Immature natural killer cell (primary cell): ENCODE data around the gene MALAT1. TPM values are rescaled to one million over a fixed set of nuclear protein-coding genes. Genes with fewer than 3 reads are reported as not detected.

Experiments used
- DNase-seq, 3 donors: peaks; one replicate each; pipeline ENCODE4 v3.0.0; 2022; ENCODE audit warnings: mixed read lengths in 1 of 3
- H3K27ac Mint-ChIP-seq, 6 donors: one replicate each; pipeline ENCODE4 v1.8.0; 2020; ENCODE audit warnings: mixed read lengths in 6 of 6, mild to moderate bottlenecking in 5 of 6, inconsistent platforms in 4 of 6, moderate library complexity in 3 of 6
- H3K27me3 Mint-ChIP-seq, 3 donors: one replicate each; pipeline ENCODE4 v1.8.0; 2020 to 2021; ENCODE audit warnings: low read depth in 3 of 3, mild to moderate bottlenecking in 3 of 3, mixed read lengths in 3 of 3, moderate library complexity in 3 of 3, inconsistent platforms in 1 of 3
- H3K36me3 Mint-ChIP-seq, 3 donors: one replicate each; pipeline ENCODE4 v1.8.0; 2020; ENCODE audit warnings: mixed read lengths in 3 of 3, inconsistent platforms in 2 of 3, mild to moderate bottlenecking in 2 of 3
- H3K4me1 Mint-ChIP-seq, 2 donors: one replicate each; pipeline ENCODE4 v1.8.0; 2020; ENCODE audit warnings: inconsistent platforms in 2 of 2, mild to moderate bottlenecking in 2 of 2, mixed read lengths in 2 of 2, moderate library complexity in 1 of 2
- H3K4me3 Mint-ChIP-seq, 5 donors: one replicate each; pipeline ENCODE4 v1.8.0; 2020; ENCODE audit warnings: mild to moderate bottlenecking in 5 of 5, mixed read lengths in 5 of 5, inconsistent platforms in 3 of 5, moderate library complexity in 3 of 5
- H3K9me3 Mint-ChIP-seq, 6 donors: one replicate each; pipeline ENCODE4 v1.8.0; 2020; ENCODE audit warnings: mild to moderate bottlenecking in 6 of 6, mixed read lengths in 6 of 6, inconsistent platforms in 4 of 6, moderate library complexity in 3 of 6
- polyA plus RNA-seq, 3 donors: library from polyadenylated mRNA; unstranded; fragments of 300-500 nt; fragmentation: Illumina TruSeq; gene quantifications; one replicate each; pipeline ENCODE4 v1.2.3, GENCODE V29; 2021

Gene MALAT1
- polyA plus RNA-seq, 3 donors from 2014 or later: 1,459 to 3,517 (median 2,451) TPM

DNA sequence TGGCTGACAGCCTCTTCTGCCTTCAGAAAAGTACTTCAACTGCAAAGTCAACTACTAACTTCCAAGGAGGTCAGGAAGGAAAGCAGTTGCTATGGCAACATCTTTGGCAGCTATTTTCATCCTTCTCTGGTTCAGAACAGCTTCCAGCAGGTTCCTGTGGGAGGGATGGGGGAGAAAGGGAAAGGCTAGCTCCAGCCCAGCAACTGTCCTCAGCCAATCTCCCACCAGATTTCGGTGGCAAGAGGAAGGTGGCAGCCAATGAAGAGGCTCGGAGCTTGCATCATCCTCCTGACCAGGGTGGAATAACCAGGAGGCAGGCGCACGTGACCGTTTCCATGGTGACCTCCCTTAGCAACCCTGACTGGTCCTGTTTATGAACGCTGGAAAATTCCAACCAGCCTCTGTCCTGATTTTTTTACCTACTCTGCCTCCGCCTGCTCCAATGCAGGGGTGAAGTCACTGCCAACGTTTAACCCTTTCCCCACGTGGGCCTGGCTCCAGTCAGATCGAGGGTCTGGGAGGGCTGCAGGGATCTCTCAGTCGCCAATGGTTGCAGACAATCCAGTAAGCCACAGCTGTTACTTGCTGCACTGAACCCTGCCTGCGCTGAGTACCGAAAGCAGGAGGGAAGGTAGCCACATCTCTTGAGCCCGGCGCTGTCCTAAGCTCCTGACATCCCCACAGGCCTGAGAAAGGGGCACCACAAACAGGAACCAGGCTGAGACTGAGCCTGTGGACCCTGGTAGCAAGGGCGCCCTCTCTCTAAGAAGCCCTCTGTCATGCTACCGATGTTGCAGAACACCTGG, 11.2 kb upstream of the MALAT1 start:
- Mint-ChIP-seq H3K27me3 (peaks cover 2 to 5% (median 2%) of the 10 kb centered on the region in 3 donors), H3K4me3 (peak overlapping the region in 1 of 5 donors; percentile 17), H3K4me1 (peaks cover 5% of the 10 kb centered on the region in 2 donors), H3K9me3 (no peaks in the 10 kb centered on the region), H3K36me3 (no peaks in the 10 kb centered on the region), H3K27ac (peak overlapping the region in 2 of 6 donors; percentile 11 to 53)
- peak in 1 of 3 donors; percentile 27 for DNase-seq

GRCh38 chr11:65488273-65489034, 10.4 kb upstream of the MALAT1 start:
- Mint-ChIP-seq H3K4me3 (no peak overlapping the region), H3K4me1 (peaks cover 5% of the 10 kb centered on the region in 2 donors), H3K27me3 (peaks cover 2 to 5% (median 2%) of the 10 kb centered on the region in 3 donors), H3K27ac (peak overlapping the region in 1 of 6 donors; percentile 62), H3K9me3 (no peaks in the 10 kb centered on the region), H3K36me3 (no peaks in the 10 kb centered on the region)
- DNase-seq: no peak

DNA sequence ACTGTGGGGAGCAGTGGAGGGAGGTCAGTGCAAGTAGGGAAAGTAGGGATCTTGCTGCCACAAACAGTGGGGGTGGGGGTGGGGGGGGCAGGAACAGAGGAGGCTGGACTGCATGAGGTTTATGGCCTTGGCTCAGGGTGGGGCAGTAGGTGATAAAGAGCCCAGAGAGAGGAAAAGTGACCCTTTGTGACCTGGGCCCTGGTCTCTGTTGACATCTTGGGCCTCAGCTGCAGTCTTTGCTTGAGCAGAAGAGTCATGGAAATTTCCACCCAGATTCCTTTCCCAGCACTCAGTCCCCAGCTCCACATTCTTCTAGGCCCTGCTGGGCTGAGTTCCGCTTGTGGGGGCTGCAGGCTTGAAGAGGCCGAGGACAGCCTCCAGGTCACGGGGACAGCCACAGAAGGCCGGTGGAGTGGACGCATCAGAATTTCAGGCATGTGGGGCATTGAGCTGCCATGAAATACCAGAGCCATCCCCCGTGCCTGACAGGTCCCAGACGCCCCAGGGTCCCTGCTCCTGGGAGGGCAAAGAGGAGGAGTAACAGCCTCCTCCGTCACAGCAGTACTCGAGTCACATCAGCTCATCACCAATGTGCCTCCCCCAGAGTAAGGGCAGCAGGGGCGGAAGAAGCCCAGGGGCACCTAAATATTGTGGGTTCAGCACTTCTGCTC, 9.7 kb upstream of the MALAT1 start:
- H3K4me3 Mint-ChIP-seq: no peak overlapping the region
- H3K9me3 Mint-ChIP-seq: no peaks in the 10 kb centered on the region
- H3K36me3 Mint-ChIP-seq: no peaks in the 10 kb centered on the region
- H3K27me3 Mint-ChIP-seq: peaks cover under 1 to 2% (median 2%) of the 10 kb centered on the region in 3 donors
- peaks cover 5% of the 10 kb centered on the region in 2 donors for H3K4me1 Mint-ChIP-seq
- DNase-seq: no peak
- no peak overlapping the region for H3K27ac Mint-ChIP-seq

- H3K36me3 Mint-ChIP-seq: no peaks in the 10 kb centered on the region
- peaks cover 5% of the 10 kb centered on the region in 2 donors for H3K4me1 Mint-ChIP-seq
- H3K27me3 Mint-ChIP-seq: peaks cover 0 to 2% (median 2%) of the 10 kb centered on the region in 3 donors
- H3K4me3 Mint-ChIP-seq: no peak overlapping the region
- no peak for DNase-seq
- H3K9me3 Mint-ChIP-seq: no peaks in the 10 kb centered on the region
- no peak overlapping the region for H3K27ac Mint-ChIP-seq
Measured at GRCh38 chr11:65489706-65490320, 9.0 kb upstream of the MALAT1 start.

- Mint-ChIP-seq H3K27me3 (peaks cover 0 to 2% (median 2%) of the 10 kb centered on the region in 3 donors), H3K27ac (no peak overlapping the region), H3K36me3 (no peaks in the 10 kb centered on the region), H3K4me3 (no peak overlapping the region), H3K9me3 (no peaks in the 10 kb centered on the region), H3K4me1 (peaks cover 7% of the 10 kb centered on the region in 2 donors)
- no peak for DNase-seq
Measured at GRCh38 chr11:65491163-65491465, 7.7 kb upstream of the MALAT1 start.

GRCh38 chr11:65491614-65492386, 7.0 kb upstream of the MALAT1 start:
- no peak for DNase-seq
- Mint-ChIP-seq H3K27ac (no peak overlapping the region), H3K4me3 (no peak overlapping the region), H3K9me3 (no peaks in the 10 kb centered on the region), H3K4me1 (peaks cover 14% of the 10 kb centered on the region in 2 donors), H3K36me3 (no peaks in the 10 kb centered on the region), H3K27me3 (peaks cover 0 to 5% (median 0%) of the 10 kb centered on the region in 3 donors)

DNA sequence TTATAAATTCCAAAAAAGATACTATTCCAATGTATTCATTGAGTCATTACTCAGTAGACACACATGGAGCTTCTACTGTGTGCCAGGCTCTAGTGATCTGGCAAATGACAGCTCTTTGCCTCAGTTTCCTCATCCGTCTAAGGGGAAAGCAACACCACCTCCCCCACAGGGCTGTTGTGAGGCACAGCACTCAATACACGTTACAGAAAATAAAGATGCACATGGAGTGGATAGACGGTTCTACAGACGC, 6.5 kb upstream of the MALAT1 start:
- Mint-ChIP-seq H3K4me1 (peaks cover 19% of the 10 kb centered on the region in 2 donors), H3K27ac (no peak overlapping the region), H3K4me3 (no peak overlapping the region), H3K27me3 (peaks cover 0 to 5% (median 5%) of the 10 kb centered on the region in 3 donors), H3K36me3 (no peaks in the 10 kb centered on the region), H3K9me3 (no peaks in the 10 kb centered on the region)
- DNase-seq: no peak

DNA sequence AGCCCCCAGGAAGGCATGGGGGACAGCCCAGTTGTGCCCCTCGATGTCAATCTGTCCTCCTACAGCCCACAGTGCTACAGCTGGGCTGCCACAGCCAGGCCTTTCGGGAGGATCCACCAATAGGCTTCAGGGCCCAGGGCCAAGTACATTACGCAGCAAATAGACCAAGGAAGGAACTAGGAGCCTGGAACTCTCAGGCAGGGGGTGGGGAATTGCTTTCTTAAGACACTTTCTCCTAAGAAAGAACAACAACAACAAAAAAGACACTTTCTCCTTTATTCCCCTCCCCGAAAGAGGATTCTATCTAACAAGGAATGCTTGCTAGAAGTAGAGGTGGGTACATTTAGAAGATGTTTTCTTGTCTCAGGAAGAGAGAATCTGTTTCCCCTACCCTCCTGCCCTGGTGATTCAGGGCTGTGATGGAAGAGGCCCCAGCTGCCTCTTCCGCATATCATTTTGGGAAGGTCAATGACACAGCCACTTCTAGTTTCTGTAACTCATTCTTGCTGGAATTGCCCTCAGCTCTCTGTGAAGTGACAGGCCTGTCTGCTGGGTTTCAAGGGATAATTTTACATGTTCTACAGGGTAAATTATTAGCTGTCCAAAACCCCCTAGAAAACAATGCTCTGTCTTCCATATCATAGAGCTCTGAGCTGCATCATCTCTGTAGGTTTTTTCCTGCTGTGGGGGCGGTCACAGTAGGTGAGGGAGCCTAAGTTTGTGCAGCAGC, 6.0 kb upstream of the MALAT1 start:
- Mint-ChIP-seq H3K4me3 (no peak overlapping the region), H3K36me3 (no peaks in the 10 kb centered on the region), H3K27me3 (peaks cover 0 to 6% (median 5%) of the 10 kb centered on the region in 3 donors), H3K9me3 (no peaks in the 10 kb centered on the region), H3K27ac (peak overlapping the region in 2 of 6 donors; percentile 49 to 65), H3K4me1 (peaks cover 16 to 17% of the 10 kb centered on the region in 2 donors)
- no peak for DNase-seq

DNA sequence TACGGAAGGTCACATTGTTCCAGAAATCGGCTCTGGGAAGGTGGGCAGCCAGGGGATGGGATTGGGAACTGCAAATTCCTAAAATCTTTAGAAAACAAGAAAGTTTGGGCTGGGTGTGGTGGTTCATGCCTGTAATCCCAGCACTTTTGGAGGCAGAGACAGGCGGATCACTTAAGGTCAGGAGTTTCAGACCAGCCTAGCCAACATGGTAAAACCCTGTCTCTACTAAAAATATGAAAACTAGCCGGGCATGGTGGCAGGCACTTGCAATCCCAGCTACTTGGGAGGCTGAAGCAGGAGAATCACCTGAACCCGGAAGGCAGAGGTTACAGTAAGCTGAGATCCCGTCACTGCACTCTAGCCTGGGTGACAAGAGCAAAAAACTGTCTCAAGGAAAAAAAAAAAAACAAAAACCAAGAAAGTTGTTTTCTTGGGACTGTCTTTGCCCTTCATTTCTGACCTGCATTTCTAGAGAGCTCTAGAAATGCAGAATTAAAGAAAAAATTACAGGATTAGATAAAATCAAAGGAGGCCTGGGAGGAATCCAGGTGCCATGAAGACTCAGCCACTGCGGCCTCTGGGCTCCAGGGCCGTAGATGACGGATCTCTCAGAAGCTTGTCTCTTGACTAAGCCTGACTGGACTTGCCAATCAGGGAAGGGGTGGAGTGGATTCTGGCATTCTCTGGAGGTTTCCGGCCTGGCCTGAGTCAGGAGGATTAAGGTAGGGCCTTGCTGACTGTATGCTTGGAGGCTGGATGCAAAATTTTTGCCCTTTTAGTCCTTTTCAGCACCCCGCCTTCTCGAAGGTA, 5.3 kb upstream of the MALAT1 start:
- Mint-ChIP-seq H3K4me3 (no peak overlapping the region), H3K27ac (peak overlapping the region in 1 of 6 donors; percentile 65), H3K36me3 (no peaks in the 10 kb centered on the region), H3K27me3 (peaks cover 0 to 6% (median 5%) of the 10 kb centered on the region in 3 donors), H3K9me3 (no peaks in the 10 kb centered on the region), H3K4me1 (peaks cover 17 to 19% of the 10 kb centered on the region in 2 donors)
- no peak for DNase-seq

GRCh38 chr11:65496304-65497140, 2.3 kb upstream of the MALAT1 start:
- no peak for DNase-seq
- Mint-ChIP-seq H3K4me3 (no peak overlapping the region), H3K4me1 (peaks cover 19 to 25% of the 10 kb centered on the region in 2 donors), H3K9me3 (no peaks in the 10 kb centered on the region), H3K27ac (peak overlapping the region in 1 of 6 donors; percentile 98), H3K27me3 (peaks cover 0 to 8% (median 5%) of the 10 kb centered on the region in 3 donors), H3K36me3 (no peaks in the 10 kb centered on the region)

DNA sequence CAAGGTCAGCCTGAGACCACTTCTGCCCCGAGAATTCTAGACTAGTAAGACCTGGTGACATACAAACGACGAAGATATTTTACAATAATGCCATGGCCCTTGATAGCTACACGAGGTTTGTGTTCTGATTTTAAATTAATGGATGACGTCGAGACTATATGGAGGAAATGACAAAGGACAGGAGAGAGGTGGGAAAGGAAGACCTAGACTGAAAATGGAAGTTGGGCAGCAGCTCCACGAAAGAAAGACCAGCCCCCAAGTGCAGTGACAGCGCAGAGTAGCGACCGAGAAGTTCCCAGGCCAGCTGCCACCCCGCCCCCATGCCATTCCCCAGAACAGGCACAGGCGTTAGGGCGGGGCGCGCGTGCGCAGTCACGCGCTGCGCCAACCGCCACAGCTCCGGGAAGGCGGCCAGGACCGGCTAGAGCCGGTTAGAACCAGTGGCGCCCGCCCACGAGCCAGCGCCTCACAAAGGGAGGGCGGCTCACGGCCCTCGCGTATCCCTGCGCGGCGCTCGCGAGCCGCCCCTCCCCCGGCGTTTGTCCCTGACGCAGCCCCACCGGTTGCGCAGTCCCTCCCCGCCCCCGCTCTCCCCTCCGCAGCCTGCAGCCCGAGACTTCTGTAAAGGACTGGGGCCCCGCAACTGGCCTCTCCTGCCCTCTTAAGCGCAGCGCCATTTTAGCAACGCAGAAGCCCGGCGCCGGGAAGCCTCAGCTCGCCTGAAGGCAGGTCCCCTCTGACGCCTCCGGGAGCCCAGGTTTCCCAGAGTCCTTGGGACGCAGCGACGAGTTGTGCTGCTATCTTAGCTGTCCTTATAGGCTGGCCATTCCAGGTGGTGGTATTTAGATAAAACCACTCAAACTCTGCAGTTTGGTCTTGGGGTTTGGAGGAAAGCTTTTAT, 1.5 kb upstream of the MALAT1 start:
- Mint-ChIP-seq H3K9me3 (no peaks in the 10 kb centered on the region), H3K27me3 (peaks cover 0 to 12% (median 5%) of the 10 kb centered on the region in 3 donors), H3K27ac (peak overlapping the region in 1 of 6 donors; percentile 98)

More for the DNA sequence above, 1.5 kb upstream of the MALAT1 start:
- DNase-seq: peak; percentile 95 to 97 (median 97)
- H3K36me3 Mint-ChIP-seq: no peaks in the 10 kb centered on the region
- H3K4me1 Mint-ChIP-seq: peaks cover 21 to 34% of the 10 kb centered on the region in 2 donors
- H3K4me3 Mint-ChIP-seq: no peak overlapping the region
